Esophagus muscularis mucosa (tissue), 4 donors: ENCODE results near the gene SAC3D1. TPM values are rescaled to one million over a fixed set of nuclear protein-coding genes. Genes with fewer than 3 reads are reported as not detected.

ENCODE experiments used
- DNase-seq: peaks from one replicate; pipeline ENCODE4 v3.0.0-alpha.2; 2017; ENCODE audit errors: extremely low spot score
- H3K27ac ChIP-seq, 4 donors: fragments of 200-600 bp; sonication (generic); replicated peaks in 1 of 4; 1 replicate in 3 of 4; 2 replicates in 1 of 4; pipeline ENCODE4 v1.5.1; 2016 to 2019; ENCODE audit warnings: mild to moderate bottlenecking in 1 of 4
- H3K27me3 ChIP-seq, 4 donors: fragments of 200-600 bp; sonication (generic); one replicate each; pipeline versions ENCODE4 v1.5.1 to v1.6.0; 2016 to 2019
- H3K36me3 ChIP-seq, 4 donors: fragments of 200-600 bp; sonication (generic); one replicate each; pipeline ENCODE4 v1.5.1; 2016 to 2019
- H3K4me1 ChIP-seq, 4 donors: fragments of 200-600 bp; sonication (generic); one replicate each; pipeline ENCODE4 v1.5.1; 2016 to 2019
- H3K4me3 ChIP-seq, 4 donors: fragments of 200-600 bp; sonication (generic); 1 replicate in 2 of 4; 2 replicates in 2 of 4; pipeline ENCODE4 v1.5.1; 2016 to 2019; ENCODE audit warnings: mild to moderate bottlenecking in 4 of 4, moderate library complexity in 1 of 4
- H3K9me3 ChIP-seq, 4 donors: fragments of 200-600 bp; sonication (generic); 1 replicate in 3 of 4; 2 replicates in 1 of 4; pipeline ENCODE4 v1.5.1; 2016 to 2019
- CTCF ChIP-seq, 3 experiments: fragments of 200-600 bp in 2 of 3; fragments of 450-650 bp in 1 of 3; sonication (generic) in 2 of 3; IDR thresholded peaks; one replicate each; pipeline ENCODE4 v1.5.1; 2017 to 2019; ENCODE audit warnings: antibody characterized with exemption in 3 of 3, mild to moderate bottlenecking in 2 of 3, moderate library complexity in 1 of 3
- EP300 ChIP-seq: sonication (generic); formaldehyde crosslinking; IDR thresholded peaks from one replicate; pipeline ENCODE4 v1.6.1; 2017; ENCODE audit warnings: antibody characterized with exemption
- POLR2A ChIP-seq: fragments of 450-650 bp; IDR thresholded peaks from one replicate; pipeline ENCODE4 v1.6.1; 2017; ENCODE audit warnings: antibody characterized with exemption, moderate library complexity, mild to moderate bottlenecking, low read depth
- POLR2AphosphoS5 ChIP-seq, 2 donors: sonication (generic); formaldehyde crosslinking; IDR thresholded peaks; one replicate each; pipeline ENCODE4 v1.6.1; 2017; ENCODE audit warnings: antibody characterized with exemption in 2 of 2
- WGBS: methylation state at CpG from one replicate; pipeline ENCODE4 v1.1.5; 2018; 5-methylcytosine and 5-hydroxymethylcytosine counted together
- intact Hi-C: fragments of 100-400 bp; cut with DNase I; formaldehyde crosslinking; loops from one replicate; pipeline ENCODE4 v1.15.1; 2023
- total RNA-seq, 4 donors: library from RNA; depleted of rRNA; stranded (reverse); fragments of >200 nt; gene quantifications; one replicate each; pipeline versions ENCODE4 v1.1.0 to v1.2.1, GENCODE V29; 2016

Gene SAC3D1
- total RNA-seq, 4 donors from 2014 or later = 9.6 to 21.8 (median 13.1) TPM

- Histone ChIP-seq H3K9me3 (no peaks in the 10 kb centered on the region), H3K36me3 (peaks cover 0 to 38% (median 24%) of the 10 kb centered on the region in 4 donors), H3K4me1 (peaks cover 35 to 67% (median 50%) of the 10 kb centered on the region in 4 donors), H3K27me3 (no peaks in the 10 kb centered on the region), H3K4me3 (no peak overlapping the region), H3K27ac (no peak overlapping the region)
- WGBS = 52% methylated on average over 8 of the region's 23 CpGs
- TF ChIP-seq POLR2A (no peak), CTCF (IDR thresholded peaks at IDR 0.05) (no peak), EP300 (no peak), POLR2AphosphoS5 (IDR thresholded peaks at IDR 0.05) (no peak)
- no peak for DNase-seq
- intact Hi-C loops = no loop called here
These were observed 3.0 kb downstream of the SAC3D1 start for GRCh38 chr11:65043881-65044501.

- DNase-seq = no peak
- Histone ChIP-seq H3K27ac (no peak overlapping the region), H3K9me3 (no peaks in the 10 kb centered on the region), H3K4me1 (peaks cover 35 to 65% (median 48%) of the 10 kb centered on the region in 4 donors), H3K4me3 (no peak overlapping the region), H3K27me3 (no peaks in the 10 kb centered on the region), H3K36me3 (peaks cover 0 to 28% (median 17%) of the 10 kb centered on the region in 4 donors)
- intact Hi-C loops = loop anchor here (5.0 kb wide), 1 partner anchor 37 kb away; the partner anchor contains the start of genes CDCA5 and ZFPL1
- 85% methylated on average over 5 of the region's 5 CpGs for WGBS
- TF ChIP-seq POLR2A (no peak), EP300 (no peak)
These were observed 4.1 kb downstream of the SAC3D1 start for GRCh38 chr11:65045061-65045460.

GRCh38 chr11:65045728-65046127 is 4.7 kb downstream of the SAC3D1 start:
- Histone ChIP-seq H3K9me3 (no peaks in the 10 kb centered on the region), H3K27me3 (no peaks in the 10 kb centered on the region), H3K27ac (no peak overlapping the region), H3K4me3 (no peak overlapping the region), H3K4me1 (peaks cover 29 to 58% (median 42%) of the 10 kb centered on the region in 4 donors), H3K36me3 (peaks cover 0 to 27% (median 17%) of the 10 kb centered on the region in 4 donors)
- DNase-seq = no peak
- intact Hi-C loops = loop anchor here (5.0 kb wide), 1 partner anchor 37 kb away; the partner anchor contains the start of genes CDCA5 and ZFPL1
- no CpG with 5 or more reads among the region's 7 CpGs for WGBS
- TF ChIP-seq POLR2AphosphoS5 (IDR thresholded peaks at IDR 0.05) = no peak

- DNase-seq = no peak
- no peaks in the 10 kb centered on the region for H3K9me3 ChIP-seq
- 28% methylated on average over 29 of the region's 56 CpGs for WGBS
- peak in 1 of 2 donors; percentile 2 for TF ChIP-seq POLR2AphosphoS5 (IDR thresholded peaks at IDR 0.05)
- TF ChIP-seq EP300 = no peak
- no peak for TF ChIP-seq CTCF (IDR thresholded peaks at IDR 0.05)
- no peak for TF ChIP-seq POLR2A
- peaks cover 19 to 43% (median 29%) of the 10 kb centered on the region in 4 donors for H3K4me1 ChIP-seq
- peaks cover 0 to 27% (median 17%) of the 10 kb centered on the region in 4 donors for H3K36me3 ChIP-seq
- peak overlapping the region; percentile 53 to 74 (median 64) for H3K27ac ChIP-seq
- intact Hi-C loops = loop anchor here (5.0 kb wide), 1 partner anchor 34 kb away; the partner anchor contains the start of genes CDCA5 and ZFPL1
- peaks cover 0 to 3% (median 0%) of the 10 kb centered on the region in 4 donors for H3K27me3 ChIP-seq
- peak overlapping the region; percentile 59 to 68 (median 62) for H3K4me3 ChIP-seq
These were observed 6.8 kb downstream of the SAC3D1 start for GRCh38 chr11:65047581-65048422.

- DNase-seq = no peak
- Histone ChIP-seq H3K9me3 (no peaks in the 10 kb centered on the region), H3K4me3 (no peak overlapping the region), H3K36me3 (no peaks in the 10 kb centered on the region), H3K27ac (no peak overlapping the region), H3K4me1 (peaks cover 19 to 22% (median 19%) of the 10 kb centered on the region in 4 donors), H3K27me3 (peaks cover 0 to 11% (median 0%) of the 10 kb centered on the region in 4 donors)
- no peak for TF ChIP-seq POLR2AphosphoS5 (IDR thresholded peaks at IDR 0.05)
- TF ChIP-seq POLR2A = no peak
- TF ChIP-seq CTCF (IDR thresholded peaks at IDR 0.05) = no peak
- no peak for TF ChIP-seq EP300
- intact Hi-C loops = no loop called here
- 80% methylated on average over 8 of the region's 9 CpGs for WGBS
These were observed 10.4 kb downstream of the SAC3D1 start for GRCh38 chr11:65051398-65051858.
